Spleen (tissue), 3 donors: ENCODE data around the gene SORCS2.

Experiments used
- POLR2A ChIP-seq, 3 donors: fragments of 450-650 bp; IDR thresholded peaks; one replicate each; pipeline ENCODE4 v1.5.1; 2017; ENCODE audit warnings: antibody characterized with exemption in 3 of 3, mild to moderate bottlenecking in 1 of 3
- POLR2AphosphoS5 ChIP-seq, 3 donors: sonication (generic); formaldehyde crosslinking; IDR thresholded peaks; one replicate each; pipeline ENCODE4 v1.5.1; 2017; ENCODE audit warnings: antibody characterized with exemption in 3 of 3

DNA sequence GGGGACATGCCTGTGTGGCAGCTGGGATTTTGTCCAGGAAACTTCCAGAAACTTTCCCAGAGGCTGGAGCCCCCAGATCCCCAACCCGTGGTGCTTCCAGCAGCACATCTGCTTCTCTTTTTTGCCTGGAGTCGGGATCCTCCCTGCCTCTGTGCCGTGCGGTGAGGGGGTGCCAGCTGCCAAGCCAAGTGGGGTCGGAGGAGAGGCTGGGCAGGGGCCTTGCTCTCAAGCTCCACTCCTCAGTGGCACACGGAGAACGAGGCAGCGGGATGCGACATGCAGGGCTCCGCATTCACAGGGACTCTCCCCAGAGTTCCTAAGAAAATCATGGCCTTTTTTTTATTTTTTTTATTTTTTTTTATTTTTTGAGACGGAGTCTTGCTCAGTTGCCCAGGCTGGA lies 121.7 kb downstream of the SORCS2 start:
- TF ChIP-seq POLR2AphosphoS5 (IDR thresholded peaks at IDR 0.05) (no peak), POLR2A (IDR thresholded peaks at IDR 0.05) (no peak)
